Gastrocnemius medialis (tissue), 4 donors: ENCODE data around the gene LRRC53. TPM values are rescaled to one million over a fixed set of nuclear protein-coding genes. Genes with fewer than 3 reads are reported as not detected.

Experiments
- ATAC-seq, 2 donors: fragments of 150-250 bp; one replicate each; pipeline ENCODE4 v1.9.1; 2016
- DNase-seq, 2 donors: peaks; one replicate each; pipeline ENCODE4 v3.0.0-alpha.2; 2019
- H3K27ac ChIP-seq, 4 donors: fragments of 200-600 bp; sonication (generic); 1 replicate in 1 of 4; 2 replicates in 3 of 4; pipeline ENCODE4 v1.5.1; 2016 to 2018; ENCODE audit warnings: mild to moderate bottlenecking in 2 of 4, moderate library complexity in 1 of 4
- H3K27me3 ChIP-seq, 3 donors: fragments of 200-600 bp; sonication (generic) in 2 of 3; 1 replicate in 1 of 3; 2 replicates in 2 of 3; pipeline versions ENCODE4 v1.5.1 to v1.6.0; 2016 to 2019; ENCODE audit warnings: mild to moderate bottlenecking in 1 of 3, moderate library complexity in 1 of 3
- H3K36me3 ChIP-seq, 2 donors: fragments of 200-600 bp; sonication (generic) in 1 of 2; one replicate each; pipeline ENCODE4 v1.5.1; 2017 to 2018
- H3K4me1 ChIP-seq, 2 donors: fragments of 200-600 bp; sonication (generic) in 1 of 2; one replicate each; pipeline ENCODE4 v1.5.1; 2016 to 2017; ENCODE audit warnings: mild to moderate bottlenecking in 2 of 2
- H3K4me3 ChIP-seq, 4 donors: fragments of 200-600 bp; sonication (generic) in 3 of 4; 1 replicate in 1 of 4; 2 replicates in 3 of 4; pipeline ENCODE4 v1.5.1; 2016 to 2019; ENCODE audit warnings: mild to moderate bottlenecking in 2 of 4
- H3K9me3 ChIP-seq, 3 donors: fragments of 200-600 bp; sonication (generic) in 2 of 3; 1 replicate in 1 of 3; 2 replicates in 2 of 3; pipeline ENCODE4 v1.5.1; 2016 to 2019
- POLR2A ChIP-seq, 2 donors: fragments of 450-650 bp; IDR thresholded peaks; one replicate each; pipeline ENCODE4 v1.6.1; 2017; ENCODE audit warnings: antibody characterized with exemption in 2 of 2, mild to moderate bottlenecking in 2 of 2, moderate library complexity in 2 of 2
- in situ Hi-C, 4 donors: fragments of 200-750 bp; cut with MboI; loops; one replicate each; pipeline versions ENCODE4 v1.15.0 to v1.8.0; 2017; ENCODE audit warnings: low sequenced_read_pairs in 4 of 4
- intact Hi-C: fragments of 100-400 bp; cut with DNase I; formaldehyde crosslinking; loops from one replicate; pipeline ENCODE4 v1.15.1; 2023; ENCODE audit warnings: low total_unique reads
- total RNA-seq, 4 donors: library from RNA; depleted of rRNA; stranded (reverse); fragments of >200 nt; gene quantifications; one replicate each; pipeline versions ENCODE4 v1.1.0 to v1.2.3, GENCODE V29; 2016
- TF ChIP-seq, protein P1 (sequence below), 5 experiments: fragments of 450-650 bp in 3 of 5; fragments of 200-600 bp in 2 of 5; sonication (generic) in 2 of 5; IDR thresholded peaks in 4 of 5; conservative IDR thresholded peaks in 1 of 5; 1 replicate in 4 of 5; 2 replicates in 1 of 5; pipeline ENCODE4 v1.5.1; 2016 to 2019; ENCODE audit warnings: antibody characterized with exemption in 5 of 5, mild to moderate bottlenecking in 3 of 5, moderate library complexity in 3 of 5

The LRRC53 gene
- total RNA-seq, 4 donors from 2014 or later, result not detected

DNA sequence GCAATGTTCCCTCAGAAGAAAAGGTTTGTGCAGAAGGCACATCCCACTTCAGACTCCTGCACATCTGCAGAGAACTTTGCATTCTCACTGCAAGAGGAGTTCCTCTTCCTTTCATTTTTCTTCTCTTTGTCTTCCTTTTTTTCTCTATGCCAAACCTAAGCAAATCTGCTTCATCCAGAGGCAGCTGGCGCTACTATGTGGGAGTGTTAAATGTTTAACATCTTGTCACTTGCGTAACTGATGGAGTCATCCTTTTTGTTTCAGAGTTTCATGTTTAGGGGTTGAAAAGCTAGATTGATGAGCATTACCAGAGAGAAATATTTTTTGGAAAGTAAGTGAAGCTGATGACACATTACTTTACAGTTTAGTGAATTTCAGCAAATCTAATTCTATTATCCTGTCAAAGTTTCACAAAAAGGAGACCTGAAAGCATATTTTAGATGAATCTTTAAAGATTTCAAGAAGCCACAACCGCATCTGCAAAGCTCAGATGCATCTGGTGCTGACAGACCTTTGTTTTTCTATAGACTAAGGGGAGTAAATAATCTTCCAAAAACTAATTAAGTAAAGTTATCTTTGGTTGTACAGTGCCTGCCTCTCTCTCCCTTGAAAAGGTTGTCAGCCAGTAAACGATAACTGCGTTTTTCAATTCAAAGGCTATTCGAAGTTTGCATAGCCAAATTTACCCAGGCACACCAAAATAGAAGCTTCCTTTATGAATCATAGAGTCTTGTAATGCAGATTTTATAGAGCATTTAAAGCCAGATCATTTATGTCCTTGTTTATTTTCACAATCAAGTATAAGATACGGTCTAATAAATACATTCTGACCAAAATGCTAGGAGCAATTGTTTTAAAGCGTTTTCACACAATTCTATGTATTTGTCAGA is 1.2 kb upstream of the LRRC53 start:
- no peak for ATAC-seq
- in situ Hi-C loops, result no loop called here

DNA sequence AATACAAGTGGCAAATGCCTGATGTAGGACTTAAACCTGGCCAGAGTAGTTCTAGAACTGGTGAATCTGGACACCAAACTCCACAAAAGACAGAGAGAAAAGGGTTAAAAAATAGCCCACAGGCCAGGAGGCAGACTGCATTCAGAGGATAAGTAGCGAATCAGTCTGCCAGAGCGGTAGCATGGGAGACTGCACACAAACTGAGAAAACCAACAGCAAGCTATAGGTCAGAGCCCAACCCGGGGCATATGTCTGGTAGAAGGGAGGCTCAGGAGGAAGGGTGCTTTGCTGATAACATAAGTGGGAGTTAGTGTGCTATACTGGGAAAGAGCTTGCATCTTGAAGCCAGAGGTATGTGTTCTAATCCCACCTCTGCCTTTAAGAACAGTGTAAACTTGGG is 4.0 kb downstream of the LRRC53 start:
- Histone ChIP-seq H3K27ac (no peak overlapping the region), H3K9me3 (no peaks in the 10 kb centered on the region), H3K4me1 (peaks cover 0 to 3% of the 10 kb centered on the region in 2 donors), H3K4me3 (no peak overlapping the region), H3K27me3 (no peaks in the 10 kb centered on the region), H3K36me3 (no peaks in the 10 kb centered on the region)
- TF ChIP-seq, protein P1, sequence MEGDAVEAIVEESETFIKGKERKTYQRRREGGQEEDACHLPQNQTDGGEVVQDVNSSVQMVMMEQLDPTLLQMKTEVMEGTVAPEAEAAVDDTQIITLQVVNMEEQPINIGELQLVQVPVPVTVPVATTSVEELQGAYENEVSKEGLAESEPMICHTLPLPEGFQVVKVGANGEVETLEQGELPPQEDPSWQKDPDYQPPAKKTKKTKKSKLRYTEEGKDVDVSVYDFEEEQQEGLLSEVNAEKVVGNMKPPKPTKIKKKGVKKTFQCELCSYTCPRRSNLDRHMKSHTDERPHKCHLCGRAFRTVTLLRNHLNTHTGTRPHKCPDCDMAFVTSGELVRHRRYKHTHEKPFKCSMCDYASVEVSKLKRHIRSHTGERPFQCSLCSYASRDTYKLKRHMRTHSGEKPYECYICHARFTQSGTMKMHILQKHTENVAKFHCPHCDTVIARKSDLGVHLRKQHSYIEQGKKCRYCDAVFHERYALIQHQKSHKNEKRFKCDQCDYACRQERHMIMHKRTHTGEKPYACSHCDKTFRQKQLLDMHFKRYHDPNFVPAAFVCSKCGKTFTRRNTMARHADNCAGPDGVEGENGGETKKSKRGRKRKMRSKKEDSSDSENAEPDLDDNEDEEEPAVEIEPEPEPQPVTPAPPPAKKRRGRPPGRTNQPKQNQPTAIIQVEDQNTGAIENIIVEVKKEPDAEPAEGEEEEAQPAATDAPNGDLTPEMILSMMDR (IDR thresholded peaks at IDR 0.05 in 4 of 5, conservative IDR thresholded peaks at IDR 0.05 in 1 of 5), result no peak
- TF ChIP-seq POLR2A (IDR thresholded peaks at IDR 0.05), result no peak
- in situ Hi-C loops (no loop called here), intact Hi-C loops (no loop called here)
- ATAC-seq, result no peak
- no peak for DNase-seq

More for the DNA sequence above, 1.2 kb upstream of the LRRC53 start:
- no peaks in the 10 kb centered on the region for H3K36me3 ChIP-seq
- TF ChIP-seq POLR2A (IDR thresholded peaks at IDR 0.05), result no peak
- H3K27ac ChIP-seq, result no peak overlapping the region
- H3K4me1 ChIP-seq, result no peaks in the 10 kb centered on the region
- DNase-seq, result no peak
- H3K9me3 ChIP-seq, result no peaks in the 10 kb centered on the region
- no peak overlapping the region for H3K4me3 ChIP-seq
- H3K27me3 ChIP-seq, result no peaks in the 10 kb centered on the region
- intact Hi-C loops, result no loop called here

DNA sequence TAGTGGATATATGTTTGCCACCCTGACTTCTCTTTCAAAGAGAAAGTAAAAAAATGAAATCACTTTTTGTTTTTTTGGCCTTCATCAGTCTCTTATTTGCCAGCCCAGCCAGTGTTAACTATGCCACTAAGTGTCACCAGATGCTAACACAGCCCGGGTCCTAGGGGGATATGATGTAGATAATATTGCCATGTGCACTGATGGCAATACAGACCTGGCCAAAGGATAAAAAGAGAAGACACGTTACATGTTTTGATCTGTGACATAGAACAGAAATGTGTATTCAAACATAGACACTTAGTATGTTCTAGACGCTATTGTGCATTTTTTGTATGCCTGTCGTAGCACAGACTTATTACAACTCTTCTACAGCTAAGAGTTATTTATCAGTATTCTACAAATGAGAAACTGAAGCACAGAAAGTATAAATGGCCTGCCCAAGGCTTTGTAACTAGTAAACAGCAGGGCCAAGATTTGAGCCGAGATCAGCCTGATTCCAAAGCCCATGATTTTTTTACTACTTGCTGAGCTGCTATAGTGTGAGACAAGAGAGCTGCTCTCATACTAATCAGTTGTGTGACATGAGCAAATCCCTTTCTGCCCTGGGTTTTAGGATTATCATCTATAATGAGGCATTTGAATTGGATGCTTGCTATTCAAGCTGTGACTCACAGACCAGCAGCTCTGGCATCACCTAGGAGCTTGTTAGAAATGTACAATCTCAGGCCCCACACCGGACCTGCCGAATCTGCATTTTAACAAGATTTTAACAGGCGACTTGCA is 6.3 kb downstream of the LRRC53 start:
- no peaks in the 10 kb centered on the region for H3K9me3 ChIP-seq
- TF ChIP-seq, protein P1 (IDR thresholded peaks at IDR 0.05 in 4 of 5, conservative IDR thresholded peaks at IDR 0.05 in 1 of 5), result no peak
- no peak for TF ChIP-seq POLR2A (IDR thresholded peaks at IDR 0.05)
- no peak for DNase-seq
- H3K27me3 ChIP-seq, result no peaks in the 10 kb centered on the region
- H3K4me1 ChIP-seq, result peaks cover 0 to 3% of the 10 kb centered on the region in 2 donors
- intact Hi-C loops (no loop called here), in situ Hi-C loops (no loop called here)
- no peak overlapping the region for H3K27ac ChIP-seq
- H3K36me3 ChIP-seq, result no peaks in the 10 kb centered on the region
- ATAC-seq, result no peak
- no peak overlapping the region for H3K4me3 ChIP-seq

DNA sequence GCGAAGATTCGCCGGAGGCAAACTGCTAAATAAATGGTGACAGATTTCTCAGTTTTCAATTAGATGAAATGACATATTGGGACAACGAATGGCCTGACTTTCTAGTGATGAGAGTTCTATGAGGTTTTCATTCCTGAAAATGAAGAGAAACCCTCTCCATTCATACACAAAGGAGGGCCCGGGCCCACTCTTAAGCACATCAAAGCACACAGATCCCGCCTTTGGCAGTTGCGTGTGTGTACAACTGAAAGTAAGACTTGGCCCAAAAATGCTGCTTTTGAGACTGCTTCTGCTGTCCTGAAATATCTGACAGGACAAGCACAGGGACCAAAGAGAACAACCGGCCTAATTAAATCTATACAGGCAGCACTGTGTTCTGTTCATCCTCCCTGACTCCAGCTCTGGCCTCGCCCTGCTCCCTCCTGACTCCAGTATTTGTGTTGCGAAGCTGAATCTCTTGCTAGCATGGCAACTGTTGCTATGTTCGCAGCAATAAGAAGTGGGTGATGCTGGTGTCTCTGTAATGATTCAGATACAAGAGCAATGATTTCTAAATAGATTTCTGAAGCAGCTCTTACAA is 7.4 kb downstream of the LRRC53 start:
- DNase-seq (no peak), ATAC-seq (no peak)
- Histone ChIP-seq H3K36me3 (no peaks in the 10 kb centered on the region), H3K27ac (no peak overlapping the region), H3K27me3 (no peaks in the 10 kb centered on the region), H3K4me1 (peaks cover 0 to 3% of the 10 kb centered on the region in 2 donors), H3K9me3 (no peaks in the 10 kb centered on the region), H3K4me3 (no peak overlapping the region)
- intact Hi-C loops (no loop called here), in situ Hi-C loops (no loop called here)
- no peak for TF ChIP-seq POLR2A (IDR thresholded peaks at IDR 0.05)
- TF ChIP-seq, protein P1 (IDR thresholded peaks at IDR 0.05 in 4 of 5, conservative IDR thresholded peaks at IDR 0.05 in 1 of 5), result no peak
